ENCODE data around the gene FAM124A. TPM values are rescaled to one million over a fixed set of nuclear protein-coding genes. Genes with fewer than 3 reads are reported as not detected.

Gene FAM124A
- total RNA-seq, 1 experiment from 2014 or later = 3.1 TPM

- Histone ChIP-seq H3K9me2 (ENCODE audit: insufficient read depth) (no peaks in the 10 kb centered on the region), H2AFZ (ENCODE audit: low read depth, low read length, poor library complexity, severe bottlenecking) (no peak overlapping the region), H4K20me1 (ENCODE audit: insufficient read depth) (no peaks in the 10 kb centered on the region), H3K9ac (ENCODE audit: low read length) (no peak overlapping the region), H3K27ac (ENCODE audit: low read depth, low read length) (no peak overlapping the region), H3K4me3 (replicated peaks in 1 of 2; ENCODE audit: low read depth in 1 of 2, low read length in 2 of 2) (no peak overlapping the region), H3K27me3 (ENCODE audit: insufficient read depth, low read length) (no peaks in the 10 kb centered on the region), H3K4me1 (ENCODE audit: control insufficient read depth in 1 of 2, insufficient read depth in 2 of 2, low read length in 2 of 2) (peaks cover 4 to 6% of the 10 kb centered on the region in 2 experiments; a peak in 2 of 4 replicates), H3K79me2 (ENCODE audit: insufficient read depth, low read length) (no peaks in the 10 kb centered on the region), H3K36me3 (ENCODE audit: control insufficient read depth in 1 of 2, insufficient read depth in 2 of 2, low read length in 2 of 2) (no peaks in the 10 kb centered on the region), H3K9me3 (ENCODE audit: control insufficient read depth in 1 of 2, insufficient read depth in 1 of 2, low read depth in 1 of 2, low read length in 2 of 2) (no peaks in the 10 kb centered on the region), H3K4me2 (ENCODE audit: low read length) (no peak overlapping the region)
- ChIA-PET RAD21 (ENCODE audit: low non-redundant PET in 1 of 2, low total read pairs in 2 of 2, uncharacterized antibody in 2 of 2, unreplicated experiment in 2 of 2) (no interaction called here), POLR2A (no interaction called here), CTCF (interaction anchor here (1.0 kb wide), 1 partner anchor 9 kb away, joined by 3 read pairs; no protein-coding TSS in a partner anchor)
- intact Hi-C loops (cut with micrococcal nuclease) = no loop called here
- ATAC-seq (no peak), DNase-seq (ENCODE audit: low read depth, low spot score) (no peak)
- no TSS peak for BruUV-seq (replicated peaks)
- no peak for TF ChIP-seq ZFX (IDR thresholded peaks at IDR 0.05)
- no peak for TF ChIP-seq EZH2phosphoT487 (IDR thresholded peaks at IDR 0.05; ENCODE audit: borderline replicate concordance)
- no peak for TF ChIP-seq EGR1 (IDR thresholded peaks at IDR 0.05; ENCODE audit: low read depth)
- no peak for TF ChIP-seq MAX (IDR thresholded peaks at IDR 0.05)
- TF ChIP-seq ZNF274 (IDR thresholded peaks at IDR 0.05; ENCODE audit: low read depth, low read length) = no peak
- no peak for TF ChIP-seq FOSL1 (IDR thresholded peaks at IDR 0.05; ENCODE audit: low read depth)
- no peak for TF ChIP-seq REST (IDR thresholded peaks at IDR 0.05; ENCODE audit: low read depth)
- TF ChIP-seq CEBPB (IDR thresholded peaks at IDR 0.05; ENCODE audit: low read depth) = no peak
- no peak for TF ChIP-seq SRF (IDR thresholded peaks at IDR 0.05; ENCODE audit: low read depth)
- no peak for TF ChIP-seq SIN3A (IDR thresholded peaks at IDR 0.05; ENCODE audit: low read depth)
- TF ChIP-seq ELF1 (IDR thresholded peaks at IDR 0.05; ENCODE audit: borderline replicate concordance, low read depth) = no peak
- TF ChIP-seq RAD21 (IDR thresholded peaks at IDR 0.05; ENCODE audit: low read depth) = no peak
- TF ChIP-seq SP1 (IDR thresholded peaks at IDR 0.05; ENCODE audit: low read depth) = no peak
Observed at GRCh38 chr13:51227404-51227803, 5.2 kb downstream of the FAM124A start.
